Measurements from ENCODE around the gene KCNF1. TPM values are rescaled to one million over a fixed set of nuclear protein-coding genes. Genes with fewer than 3 reads are reported as not detected.

The KCNF1 gene
- total RNA-seq, 1 donor from 2014 or later: not detected

GRCh38 chr2:10892316-10892715, 19.4 kb upstream of the KCNF1 start:
- Mint-ChIP-seq H3K27ac (no peak overlapping the region), H3K4me1 (peaks cover 35% of the 10 kb centered on the region), H3K9me3 (peaks cover 5% of the 10 kb centered on the region), H3K36me3 (no peaks in the 10 kb centered on the region), H3K4me3 (no peak overlapping the region), H3K27me3 (ENCODE audit: insufficient read depth, low read depth) (peaks cover 22% of the 10 kb centered on the region)
- H3K9ac ChIP-seq: no peak overlapping the region
- TF ChIP-seq EZH2 (IDR thresholded peaks at IDR 0.05): no peak
- no peak overlapping the region for H3K4me2 ChIP-seq
- no peak overlapping the region for H3K4me3 ChIP-seq
- no peaks in the 10 kb centered on the region for H3F3A ChIP-seq (ENCODE audit: low read depth)
- peaks cover 18% of the 10 kb centered on the region for H3K4me1 ChIP-seq
- no peaks in the 10 kb centered on the region for H3K27me3 ChIP-seq
- no peaks in the 10 kb centered on the region for H3K36me3 ChIP-seq
- no peaks in the 10 kb centered on the region for H4K20me1 ChIP-seq (ENCODE audit: low read depth)
- no peak overlapping the region for H2AFZ ChIP-seq (replicated peaks)
- H3K79me2 ChIP-seq (ENCODE audit: low read depth): no peaks in the 10 kb centered on the region
- H3K9me3 ChIP-seq (ENCODE audit: low read depth): no peaks in the 10 kb centered on the region
- no peak overlapping the region for H3K27ac ChIP-seq
- no peak for DNase-seq (ENCODE audit: low spot score)

DNA sequence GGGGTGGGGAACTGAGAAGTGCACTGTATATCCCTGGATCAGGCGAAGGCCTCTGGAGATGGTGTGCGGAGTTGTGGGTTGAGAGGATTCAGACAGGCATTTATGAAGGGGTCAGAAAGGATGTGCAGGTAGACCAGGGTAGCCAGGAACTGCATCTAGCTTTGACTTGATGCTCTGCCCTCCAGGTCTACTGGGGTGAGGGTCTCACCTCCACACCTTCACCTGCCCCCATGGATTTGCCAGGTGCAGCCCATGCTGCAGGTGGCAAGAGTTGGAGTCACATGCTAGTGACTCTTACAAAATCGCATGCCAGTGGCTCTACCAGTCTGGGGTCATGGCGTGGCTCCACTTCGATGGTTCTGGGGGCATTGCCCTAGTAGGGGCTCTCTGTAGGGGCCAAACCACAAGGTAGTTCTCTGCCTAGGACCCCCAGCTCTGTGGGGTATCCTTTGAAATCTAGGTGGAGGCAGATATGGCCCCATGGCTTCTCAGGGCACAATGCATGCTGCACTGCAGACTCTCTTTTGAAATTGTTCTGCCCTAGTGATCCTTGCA, 18.9 kb upstream of the KCNF1 start:
- Mint-ChIP-seq H3K27ac (no peak overlapping the region), H3K36me3 (no peaks in the 10 kb centered on the region), H3K4me1 (peaks cover 31% of the 10 kb centered on the region), H3K4me3 (no peak overlapping the region), H3K27me3 (ENCODE audit: insufficient read depth, low read depth) (peaks cover 19% of the 10 kb centered on the region), H3K9me3 (peaks cover 5% of the 10 kb centered on the region)
- no peak overlapping the region for H3K27ac ChIP-seq
- H3K36me3 ChIP-seq: no peaks in the 10 kb centered on the region
- H3K79me2 ChIP-seq (ENCODE audit: low read depth): no peaks in the 10 kb centered on the region
- no peaks in the 10 kb centered on the region for H3K27me3 ChIP-seq
- TF ChIP-seq, protein P1, sequence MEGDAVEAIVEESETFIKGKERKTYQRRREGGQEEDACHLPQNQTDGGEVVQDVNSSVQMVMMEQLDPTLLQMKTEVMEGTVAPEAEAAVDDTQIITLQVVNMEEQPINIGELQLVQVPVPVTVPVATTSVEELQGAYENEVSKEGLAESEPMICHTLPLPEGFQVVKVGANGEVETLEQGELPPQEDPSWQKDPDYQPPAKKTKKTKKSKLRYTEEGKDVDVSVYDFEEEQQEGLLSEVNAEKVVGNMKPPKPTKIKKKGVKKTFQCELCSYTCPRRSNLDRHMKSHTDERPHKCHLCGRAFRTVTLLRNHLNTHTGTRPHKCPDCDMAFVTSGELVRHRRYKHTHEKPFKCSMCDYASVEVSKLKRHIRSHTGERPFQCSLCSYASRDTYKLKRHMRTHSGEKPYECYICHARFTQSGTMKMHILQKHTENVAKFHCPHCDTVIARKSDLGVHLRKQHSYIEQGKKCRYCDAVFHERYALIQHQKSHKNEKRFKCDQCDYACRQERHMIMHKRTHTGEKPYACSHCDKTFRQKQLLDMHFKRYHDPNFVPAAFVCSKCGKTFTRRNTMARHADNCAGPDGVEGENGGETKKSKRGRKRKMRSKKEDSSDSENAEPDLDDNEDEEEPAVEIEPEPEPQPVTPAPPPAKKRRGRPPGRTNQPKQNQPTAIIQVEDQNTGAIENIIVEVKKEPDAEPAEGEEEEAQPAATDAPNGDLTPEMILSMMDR (IDR thresholded peaks at IDR 0.05): no peak
- no peak for TF ChIP-seq EZH2 (IDR thresholded peaks at IDR 0.05)
- TF ChIP-seq EZH2phosphoT487 (IDR thresholded peaks at IDR 0.05): no peak
- no peak for DNase-seq (ENCODE audit: low spot score)
- peaks cover 18% of the 10 kb centered on the region for H3K4me1 ChIP-seq
- H2AFZ ChIP-seq (replicated peaks): no peak overlapping the region
- no peak overlapping the region for H3K9ac ChIP-seq
- peak overlapping the region; percentile 27 for H3K4me2 ChIP-seq
- H3F3A ChIP-seq (ENCODE audit: low read depth): no peaks in the 10 kb centered on the region
- no peak overlapping the region for H3K4me3 ChIP-seq
- H4K20me1 ChIP-seq (ENCODE audit: low read depth): no peaks in the 10 kb centered on the region
- no peaks in the 10 kb centered on the region for H3K9me3 ChIP-seq (ENCODE audit: low read depth)

GRCh38 chr2:10894264-10894935, 17.3 kb upstream of the KCNF1 start:
- no peaks in the 10 kb centered on the region for H3K27me3 ChIP-seq
- H3F3A ChIP-seq (ENCODE audit: low read depth): no peaks in the 10 kb centered on the region
- Mint-ChIP-seq H3K4me1 (peaks cover 27% of the 10 kb centered on the region), H3K4me3 (no peak overlapping the region), H3K27ac (no peak overlapping the region), H3K27me3 (ENCODE audit: insufficient read depth, low read depth) (peaks cover 23% of the 10 kb centered on the region), H3K36me3 (no peaks in the 10 kb centered on the region), H3K9me3 (peaks cover 15% of the 10 kb centered on the region)
- H4K20me1 ChIP-seq (ENCODE audit: low read depth): no peaks in the 10 kb centered on the region
- DNase-seq (ENCODE audit: low spot score): no peak
- TF ChIP-seq EZH2phosphoT487 (IDR thresholded peaks at IDR 0.05) (no peak), EZH2 (IDR thresholded peaks at IDR 0.05) (no peak)
- TF ChIP-seq, protein P1 (IDR thresholded peaks at IDR 0.05): no peak
- no peak overlapping the region for H3K27ac ChIP-seq
- H3K9ac ChIP-seq: no peak overlapping the region
- H3K4me2 ChIP-seq: peak overlapping the region; percentile 1
- no peaks in the 10 kb centered on the region for H3K79me2 ChIP-seq (ENCODE audit: low read depth)
- peaks cover 18% of the 10 kb centered on the region for H3K4me1 ChIP-seq
- no peak overlapping the region for H3K4me3 ChIP-seq
- H3K36me3 ChIP-seq: no peaks in the 10 kb centered on the region
- no peaks in the 10 kb centered on the region for H3K9me3 ChIP-seq (ENCODE audit: low read depth)
- no peak overlapping the region for H2AFZ ChIP-seq (replicated peaks)

- H3K36me3 Mint-ChIP-seq: no peaks in the 10 kb centered on the region
- Histone ChIP-seq H4K20me1 (ENCODE audit: low read depth) (no peaks in the 10 kb centered on the region), H3K4me2 (no peak overlapping the region), H3K4me1 (peaks cover 18% of the 10 kb centered on the region), H3F3A (ENCODE audit: low read depth) (no peaks in the 10 kb centered on the region), H3K79me2 (ENCODE audit: low read depth) (no peaks in the 10 kb centered on the region), H3K27ac (no peak overlapping the region), H3K9ac (no peak overlapping the region), H3K9me3 (ENCODE audit: low read depth) (no peaks in the 10 kb centered on the region), H3K36me3 (no peaks in the 10 kb centered on the region), H3K4me3 (no peak overlapping the region), H3K27me3 (no peaks in the 10 kb centered on the region), H2AFZ (replicated peaks) (no peak overlapping the region)
- peaks cover 23% of the 10 kb centered on the region for H3K27me3 Mint-ChIP-seq (ENCODE audit: insufficient read depth, low read depth)
- no peak for TF ChIP-seq EZH2phosphoT487 (IDR thresholded peaks at IDR 0.05)
- TF ChIP-seq EZH2 (IDR thresholded peaks at IDR 0.05): no peak
- TF ChIP-seq, protein P1 (IDR thresholded peaks at IDR 0.05): no peak
- peaks cover 17% of the 10 kb centered on the region for H3K9me3 Mint-ChIP-seq
- no peak overlapping the region for H3K4me3 Mint-ChIP-seq
- H3K4me1 Mint-ChIP-seq: peaks cover 27% of the 10 kb centered on the region
- no peak for DNase-seq (ENCODE audit: low spot score)
- H3K27ac Mint-ChIP-seq: no peak overlapping the region
Measured at GRCh38 chr2:10895231-10895630, 16.5 kb upstream of the KCNF1 start.
